Thymus (tissue), 11 donors: ENCODE results near the gene CYP27C1. TPM values are rescaled to one million over a fixed set of nuclear protein-coding genes. Genes with fewer than 3 reads are reported as not detected.

ENCODE experiments used
- DNase-seq, 9 donors: peaks; one replicate each; pipeline ENCODE4 v3.0.0-alpha.2; 2013; ENCODE audit warnings: low spot score in 9 of 9, low read depth in 6 of 9, missing footprints in 1 of 9
- H3K27ac ChIP-seq, 2 donors: one replicate each; pipeline ENCODE4 v1.5.1; 2013; ENCODE audit warnings: control low read depth in 1 of 2, low read depth in 1 of 2, low read length in 1 of 2, mild to moderate bottlenecking in 1 of 2, moderate library complexity in 1 of 2
- H3K27me3 ChIP-seq, 2 donors: one replicate each; pipeline ENCODE4 v1.5.1; 2013; ENCODE audit warnings: low read length in 1 of 2; ENCODE audit not compliant: control insufficient read depth in 2 of 2, insufficient read depth in 1 of 2
- H3K36me3 ChIP-seq, 2 donors: one replicate each; pipeline ENCODE4 v1.5.1; 2013; ENCODE audit warnings: low read length in 1 of 2, mild to moderate bottlenecking in 1 of 2, moderate library complexity in 1 of 2; ENCODE audit not compliant: control insufficient read depth in 2 of 2, insufficient read depth in 2 of 2
- H3K4me1 ChIP-seq, 2 donors: one replicate each; pipeline ENCODE4 v1.5.1; 2013; ENCODE audit warnings: low read length in 2 of 2; ENCODE audit not compliant: control insufficient read depth in 2 of 2, insufficient read depth in 2 of 2
- H3K4me3 ChIP-seq, 2 donors: one replicate each; pipeline ENCODE4 v1.5.1; 2013; ENCODE audit warnings: low read length in 2 of 2, control low read depth in 1 of 2, mild to moderate bottlenecking in 1 of 2
- H3K9me3 ChIP-seq, 2 donors: one replicate each; pipeline ENCODE4 v1.5.1; 2013; ENCODE audit warnings: low read length in 1 of 2, mild to moderate bottlenecking in 1 of 2; ENCODE audit not compliant: control insufficient read depth in 2 of 2, insufficient read depth in 1 of 2
- WGBS: extraction: QIAGEN DNeasy Blood & Tissue Kit; methylation state at CpG from one replicate; pipeline ENCODE4 v1.1.7; 2013; 5-methylcytosine and 5-hydroxymethylcytosine counted together
- polyA plus RNA-seq: library from polyadenylated mRNA; stranded (reverse); fragments of 200-250 nt; gene quantifications from one replicate; pipeline ENCODE4 v1.2.3, GENCODE V29; 2013
- total RNA-seq: library from RNA; stranded (reverse); fragments of 120-200 nt; gene quantifications from one replicate; pipeline ENCODE4 v1.2.4, GENCODE V29; 2013
- donor health status: healthy.

CYP27C1 gene
- total and polyA plus RNA-seq, 2 donors, result 0.05 TPM

- H3K36me3 ChIP-seq, result no peaks in the 10 kb centered on the region
- no peaks in the 10 kb centered on the region for H3K4me1 ChIP-seq
- H3K4me3 ChIP-seq, result no peak overlapping the region
- no peak overlapping the region for H3K27ac ChIP-seq
- no peak for DNase-seq
- WGBS, result 83% methylated on average over 4 of the region's 4 CpGs
- H3K9me3 ChIP-seq, result no peaks in the 10 kb centered on the region
- H3K27me3 ChIP-seq, result no peaks in the 10 kb centered on the region
Observed at GRCh38 chr2:127196998-127197397, 23.1 kb downstream of the CYP27C1 start.

DNA sequence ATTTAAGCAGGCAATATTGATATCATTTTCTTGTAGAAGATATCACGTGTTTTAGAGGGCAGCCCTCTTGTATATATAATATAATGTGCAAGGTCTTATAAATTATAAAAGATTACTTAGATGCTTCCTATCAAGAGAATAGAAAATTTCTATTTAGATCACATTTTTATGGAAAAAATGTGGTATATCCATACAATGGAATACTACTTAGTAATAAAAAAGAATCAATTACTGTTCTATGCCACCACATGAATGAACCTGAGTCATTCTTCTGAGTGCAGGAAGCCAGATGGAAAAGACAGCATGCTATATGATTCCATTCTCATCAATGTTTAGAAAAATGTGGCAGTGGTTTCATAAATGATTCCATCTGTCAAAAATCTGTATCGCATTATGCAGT lies 23.6 kb downstream of the CYP27C1 start:
- Histone ChIP-seq H3K36me3 (no peaks in the 10 kb centered on the region), H3K27me3 (no peaks in the 10 kb centered on the region), H3K9me3 (peaks cover 0 to under 1% of the 10 kb centered on the region in 2 donors), H3K4me1 (no peaks in the 10 kb centered on the region), H3K4me3 (no peak overlapping the region), H3K27ac (no peak overlapping the region)
- DNase-seq, result no peak
- whole genome bisulfite sequencing, result 98% methylated on average over 2 of the region's 2 CpGs

- WGBS, result 95% methylated on average over 18 of the region's 18 CpGs
- no peak overlapping the region for H3K4me3 ChIP-seq
- no peak overlapping the region for H3K27ac ChIP-seq
- no peaks in the 10 kb centered on the region for H3K36me3 ChIP-seq
- no peaks in the 10 kb centered on the region for H3K27me3 ChIP-seq
- no peak for DNase-seq
- no peaks in the 10 kb centered on the region for H3K4me1 ChIP-seq
- H3K9me3 ChIP-seq, result peaks cover 0 to 1% of the 10 kb centered on the region in 2 donors
Observed at GRCh38 chr2:127195140-127196074, 24.7 kb downstream of the CYP27C1 start.

DNA sequence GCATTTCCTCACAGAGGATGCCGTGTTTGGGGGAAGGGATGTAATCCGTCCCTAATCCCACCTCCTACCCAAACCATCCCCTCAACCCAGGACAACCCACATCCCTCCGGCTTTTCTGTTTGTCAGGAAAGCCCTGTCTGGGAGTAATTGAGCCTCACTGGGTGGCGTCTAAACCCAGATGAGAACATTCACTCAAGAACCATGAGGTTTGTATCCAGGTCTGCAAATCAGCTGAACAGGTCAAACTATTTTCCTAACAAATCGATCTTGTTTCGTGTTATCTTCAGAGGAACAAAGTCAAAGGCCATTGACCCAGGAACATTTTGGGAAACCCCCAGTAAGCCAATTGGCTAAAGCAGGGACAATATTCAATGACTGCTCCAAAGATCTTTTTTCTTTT lies 25.7 kb downstream of the CYP27C1 start:
- Histone ChIP-seq H3K9me3 (peaks cover 0 to 1% of the 10 kb centered on the region in 2 donors), H3K27ac (no peak overlapping the region), H3K4me3 (no peak overlapping the region), H3K4me1 (no peaks in the 10 kb centered on the region), H3K27me3 (no peaks in the 10 kb centered on the region), H3K36me3 (no peaks in the 10 kb centered on the region)
- no peak for DNase-seq
- 94% methylated on average over 6 of the region's 6 CpGs for WGBS

DNA sequence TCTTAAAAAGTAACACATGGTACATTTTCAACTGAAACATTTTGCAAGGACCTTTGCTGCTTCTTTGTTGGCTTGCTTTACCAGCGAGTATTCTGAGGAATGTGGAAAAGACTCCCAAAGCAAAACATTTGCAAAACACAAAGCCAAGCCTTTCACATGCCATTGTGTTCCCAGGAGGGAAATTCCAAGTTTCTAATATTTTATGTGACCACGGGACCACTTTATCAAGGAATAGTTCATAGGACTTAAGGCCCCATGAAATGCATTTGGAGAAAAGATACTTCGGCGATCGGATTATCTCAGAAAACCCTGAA lies 26.2 kb downstream of the CYP27C1 start:
- peaks cover 0 to 1% of the 10 kb centered on the region in 2 donors for H3K9me3 ChIP-seq
- no peak overlapping the region for H3K4me3 ChIP-seq
- no peaks in the 10 kb centered on the region for H3K27me3 ChIP-seq
- no peak overlapping the region for H3K27ac ChIP-seq
- no peaks in the 10 kb centered on the region for H3K4me1 ChIP-seq
- H3K36me3 ChIP-seq, result no peaks in the 10 kb centered on the region
- WGBS, result 96% methylated on average over 5 of the region's 5 CpGs
- DNase-seq, result no peak

DNA sequence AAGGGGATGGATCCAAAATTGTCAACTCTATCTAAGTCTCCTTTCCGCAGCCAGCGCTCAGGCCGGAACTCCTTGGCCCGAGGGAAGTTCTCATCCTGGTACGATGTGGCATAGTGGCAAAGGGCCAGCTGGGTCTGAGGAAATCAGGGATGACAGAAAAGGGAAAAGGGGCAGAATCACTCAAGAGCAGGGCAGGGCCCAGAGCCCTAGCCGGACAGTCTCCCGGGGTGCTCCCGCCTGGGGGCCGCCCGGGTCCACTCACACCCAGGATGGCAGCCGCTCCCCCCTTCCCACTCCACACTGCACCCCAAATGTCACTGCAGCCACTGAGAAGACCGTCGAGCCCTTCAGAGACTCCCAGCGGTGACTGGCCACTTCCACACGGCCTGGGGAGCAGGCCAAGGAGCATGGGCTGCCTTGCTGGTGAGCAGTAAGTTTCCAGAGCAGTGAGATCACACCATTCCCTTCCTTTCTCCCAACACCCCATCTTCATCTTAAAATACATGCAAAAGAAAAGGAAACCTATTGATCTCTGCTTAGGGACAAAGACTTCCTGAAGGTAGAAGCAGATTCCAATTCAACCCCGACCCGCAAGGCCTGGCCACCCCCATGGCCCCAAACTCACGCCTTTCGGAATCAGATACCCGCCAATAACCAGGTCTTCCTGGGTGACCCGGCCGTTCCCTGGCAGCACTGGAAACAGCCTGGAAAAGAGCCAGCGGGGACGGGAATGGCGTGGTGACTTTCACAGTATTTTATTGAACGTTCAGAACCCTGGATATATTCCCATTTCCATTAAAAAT lies 26.7 kb downstream of the CYP27C1 start:
- H3K36me3 ChIP-seq, result no peaks in the 10 kb centered on the region
- no peak overlapping the region for H3K4me3 ChIP-seq
- DNase-seq, result no peak
- 95% methylated on average over 26 of the region's 26 CpGs for WGBS
- H3K9me3 ChIP-seq, result peaks cover 0 to 1% of the 10 kb centered on the region in 2 donors
- no peaks in the 10 kb centered on the region for H3K4me1 ChIP-seq
- H3K27me3 ChIP-seq, result no peaks in the 10 kb centered on the region
- no peak overlapping the region for H3K27ac ChIP-seq

- WGBS, result 97% methylated on average over 13 of the region's 13 CpGs
- Histone ChIP-seq H3K36me3 (no peaks in the 10 kb centered on the region), H3K9me3 (peaks cover 0 to 1% of the 10 kb centered on the region in 2 donors), H3K27me3 (no peaks in the 10 kb centered on the region), H3K4me1 (no peaks in the 10 kb centered on the region), H3K4me3 (no peak overlapping the region), H3K27ac (no peak overlapping the region)
- DNase-seq, result no peak
Observed at GRCh38 chr2:127191331-127192219, 28.5 kb downstream of the CYP27C1 start.

- WGBS, result 96% methylated on average over 8 of the region's 8 CpGs
- H3K4me3 ChIP-seq, result no peak overlapping the region
- H3K27me3 ChIP-seq, result no peaks in the 10 kb centered on the region
- no peak for DNase-seq
- H3K4me1 ChIP-seq, result peaks cover 0 to 9% of the 10 kb centered on the region in 2 donors
- peaks cover 0 to 1% of the 10 kb centered on the region in 2 donors for H3K9me3 ChIP-seq
- H3K36me3 ChIP-seq, result no peaks in the 10 kb centered on the region
- H3K27ac ChIP-seq, result no peak overlapping the region
Observed at GRCh38 chr2:127188797-127189196, 31.3 kb downstream of the CYP27C1 start.
